ENCODE measurements around the gene IGSF21. TPM values are rescaled to one million over a fixed set of nuclear protein-coding genes. Genes with fewer than 3 reads are reported as not detected.

IGSF21 gene
- total and polyA plus RNA-seq, 4 donors, result 0.31 to 1.5 (median 0.88) TPM

DNA sequence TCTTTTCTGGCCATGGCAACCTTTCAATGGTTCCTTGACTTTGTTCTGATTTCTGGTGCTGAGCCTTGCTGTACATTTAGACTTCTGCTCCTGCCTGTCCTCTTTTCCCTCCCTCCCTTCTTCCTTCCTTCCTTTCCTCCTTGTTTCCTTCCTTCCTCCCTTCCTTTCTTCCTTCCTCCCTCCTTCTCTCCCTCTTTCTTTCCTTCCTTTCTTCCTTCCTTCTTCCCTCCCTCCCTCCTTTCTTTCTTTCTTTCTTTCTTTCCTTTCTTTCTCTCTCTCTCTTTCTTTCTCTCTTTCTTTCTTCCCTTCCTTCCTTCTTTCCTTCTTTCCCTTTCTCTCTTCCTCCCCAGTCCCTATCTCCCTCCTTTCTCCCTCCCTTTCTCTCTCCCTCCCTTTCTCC lies 10.4 kb upstream of the IGSF21 start:
- no peaks in the 10 kb centered on the region for H3K9me3 ChIP-seq (ENCODE audit: control insufficient read depth in 4 of 4, low read length in 3 of 4)
- TF ChIP-seq EGR1 (IDR thresholded peaks at IDR 0.05; ENCODE audit: low read depth in 2 of 2), result no peak
- TF ChIP-seq FOXA2 (IDR thresholded peaks at IDR 0.05), result no peak
- TF ChIP-seq, protein P1, sequence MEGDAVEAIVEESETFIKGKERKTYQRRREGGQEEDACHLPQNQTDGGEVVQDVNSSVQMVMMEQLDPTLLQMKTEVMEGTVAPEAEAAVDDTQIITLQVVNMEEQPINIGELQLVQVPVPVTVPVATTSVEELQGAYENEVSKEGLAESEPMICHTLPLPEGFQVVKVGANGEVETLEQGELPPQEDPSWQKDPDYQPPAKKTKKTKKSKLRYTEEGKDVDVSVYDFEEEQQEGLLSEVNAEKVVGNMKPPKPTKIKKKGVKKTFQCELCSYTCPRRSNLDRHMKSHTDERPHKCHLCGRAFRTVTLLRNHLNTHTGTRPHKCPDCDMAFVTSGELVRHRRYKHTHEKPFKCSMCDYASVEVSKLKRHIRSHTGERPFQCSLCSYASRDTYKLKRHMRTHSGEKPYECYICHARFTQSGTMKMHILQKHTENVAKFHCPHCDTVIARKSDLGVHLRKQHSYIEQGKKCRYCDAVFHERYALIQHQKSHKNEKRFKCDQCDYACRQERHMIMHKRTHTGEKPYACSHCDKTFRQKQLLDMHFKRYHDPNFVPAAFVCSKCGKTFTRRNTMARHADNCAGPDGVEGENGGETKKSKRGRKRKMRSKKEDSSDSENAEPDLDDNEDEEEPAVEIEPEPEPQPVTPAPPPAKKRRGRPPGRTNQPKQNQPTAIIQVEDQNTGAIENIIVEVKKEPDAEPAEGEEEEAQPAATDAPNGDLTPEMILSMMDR (IDR thresholded peaks at IDR 0.05; ENCODE audit: low read depth, low read length, missing input control), result no peak
- TF ChIP-seq JUND (IDR thresholded peaks at IDR 0.05), result no peak
- TF ChIP-seq, protein P2, sequence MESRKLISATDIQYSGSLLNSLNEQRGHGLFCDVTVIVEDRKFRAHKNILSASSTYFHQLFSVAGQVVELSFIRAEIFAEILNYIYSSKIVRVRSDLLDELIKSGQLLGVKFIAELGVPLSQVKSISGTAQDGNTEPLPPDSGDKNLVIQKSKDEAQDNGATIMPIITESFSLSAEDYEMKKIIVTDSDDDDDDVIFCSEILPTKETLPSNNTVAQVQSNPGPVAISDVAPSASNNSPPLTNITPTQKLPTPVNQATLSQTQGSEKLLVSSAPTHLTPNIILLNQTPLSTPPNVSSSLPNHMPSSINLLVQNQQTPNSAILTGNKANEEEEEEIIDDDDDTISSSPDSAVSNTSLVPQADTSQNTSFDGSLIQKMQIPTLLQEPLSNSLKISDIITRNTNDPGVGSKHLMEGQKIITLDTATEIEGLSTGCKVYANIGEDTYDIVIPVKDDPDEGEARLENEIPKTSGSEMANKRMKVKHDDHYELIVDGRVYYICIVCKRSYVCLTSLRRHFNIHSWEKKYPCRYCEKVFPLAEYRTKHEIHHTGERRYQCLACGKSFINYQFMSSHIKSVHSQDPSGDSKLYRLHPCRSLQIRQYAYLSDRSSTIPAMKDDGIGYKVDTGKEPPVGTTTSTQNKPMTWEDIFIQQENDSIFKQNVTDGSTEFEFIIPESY (IDR thresholded peaks at IDR 0.05), result no peak
- TF ChIP-seq FOXA1 (IDR thresholded peaks at IDR 0.05), result no peak
- TF ChIP-seq, protein P3, sequence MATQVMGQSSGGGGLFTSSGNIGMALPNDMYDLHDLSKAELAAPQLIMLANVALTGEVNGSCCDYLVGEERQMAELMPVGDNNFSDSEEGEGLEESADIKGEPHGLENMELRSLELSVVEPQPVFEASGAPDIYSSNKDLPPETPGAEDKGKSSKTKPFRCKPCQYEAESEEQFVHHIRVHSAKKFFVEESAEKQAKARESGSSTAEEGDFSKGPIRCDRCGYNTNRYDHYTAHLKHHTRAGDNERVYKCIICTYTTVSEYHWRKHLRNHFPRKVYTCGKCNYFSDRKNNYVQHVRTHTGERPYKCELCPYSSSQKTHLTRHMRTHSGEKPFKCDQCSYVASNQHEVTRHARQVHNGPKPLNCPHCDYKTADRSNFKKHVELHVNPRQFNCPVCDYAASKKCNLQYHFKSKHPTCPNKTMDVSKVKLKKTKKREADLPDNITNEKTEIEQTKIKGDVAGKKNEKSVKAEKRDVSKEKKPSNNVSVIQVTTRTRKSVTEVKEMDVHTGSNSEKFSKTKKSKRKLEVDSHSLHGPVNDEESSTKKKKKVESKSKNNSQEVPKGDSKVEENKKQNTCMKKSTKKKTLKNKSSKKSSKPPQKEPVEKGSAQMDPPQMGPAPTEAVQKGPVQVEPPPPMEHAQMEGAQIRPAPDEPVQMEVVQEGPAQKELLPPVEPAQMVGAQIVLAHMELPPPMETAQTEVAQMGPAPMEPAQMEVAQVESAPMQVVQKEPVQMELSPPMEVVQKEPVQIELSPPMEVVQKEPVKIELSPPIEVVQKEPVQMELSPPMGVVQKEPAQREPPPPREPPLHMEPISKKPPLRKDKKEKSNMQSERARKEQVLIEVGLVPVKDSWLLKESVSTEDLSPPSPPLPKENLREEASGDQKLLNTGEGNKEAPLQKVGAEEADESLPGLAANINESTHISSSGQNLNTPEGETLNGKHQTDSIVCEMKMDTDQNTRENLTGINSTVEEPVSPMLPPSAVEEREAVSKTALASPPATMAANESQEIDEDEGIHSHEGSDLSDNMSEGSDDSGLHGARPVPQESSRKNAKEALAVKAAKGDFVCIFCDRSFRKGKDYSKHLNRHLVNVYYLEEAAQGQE (IDR thresholded peaks at IDR 0.05), result no peak
- no peak for TF ChIP-seq RXRA (IDR thresholded peaks at IDR 0.05)
- TF ChIP-seq TAF1 (conservative IDR thresholded peaks at IDR 0.05), result no peak
- no peak overlapping the region for H3K9ac ChIP-seq (ENCODE audit: low read depth in 1 of 2, low read length in 2 of 2)
- no peaks in the 10 kb centered on the region for H3K4me1 ChIP-seq (ENCODE audit: control insufficient read depth in 4 of 4, insufficient read depth in 4 of 4, low read length in 3 of 4)
- no peaks in the 10 kb centered on the region for H3K36me3 ChIP-seq (ENCODE audit: control insufficient read depth in 4 of 4, insufficient read depth in 3 of 4, low read depth in 1 of 4, low read length in 3 of 4)
- DNase-seq (ENCODE audit: low spot score), result no peak
- peaks cover 0 to 3% (median 0%) of the 10 kb centered on the region in 4 donors for H3K27me3 ChIP-seq (ENCODE audit: control insufficient read depth in 4 of 4, insufficient read depth in 4 of 4, low read length in 3 of 4)
- H3K27ac ChIP-seq (ENCODE audit: low read depth in 1 of 2, low read length in 2 of 2), result no peak overlapping the region
- H3K4me3 ChIP-seq (ENCODE audit: low read depth in 1 of 3, low read length in 3 of 3), result no peak overlapping the region

DNA sequence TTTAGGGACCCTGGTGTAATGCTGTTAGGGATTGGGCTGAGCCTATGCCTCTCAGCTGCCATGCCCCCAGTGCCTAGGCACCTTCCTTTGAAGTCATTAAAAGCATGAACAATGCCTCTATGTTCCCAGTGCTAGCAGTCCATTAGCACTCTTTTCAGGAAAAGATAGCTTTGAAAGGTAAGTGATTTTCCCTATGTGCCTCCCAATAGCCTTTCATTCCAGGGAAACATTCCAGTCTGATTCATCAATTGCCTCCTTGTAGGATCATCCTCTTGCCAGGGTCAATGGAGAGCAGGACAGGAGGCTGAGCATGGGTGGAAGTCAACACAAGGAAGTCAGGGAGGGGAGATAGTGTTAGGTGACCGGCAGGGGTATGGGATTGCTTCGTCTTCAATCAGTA lies 8.6 kb upstream of the IGSF21 start:
- no peaks in the 10 kb centered on the region for H3K4me1 ChIP-seq (ENCODE audit: control insufficient read depth in 4 of 4, insufficient read depth in 4 of 4, low read length in 3 of 4)
- no peaks in the 10 kb centered on the region for H3K9me3 ChIP-seq (ENCODE audit: control insufficient read depth in 4 of 4, low read length in 3 of 4)
- no peak for DNase-seq (ENCODE audit: low spot score)
- H3K27me3 ChIP-seq (ENCODE audit: control insufficient read depth in 4 of 4, insufficient read depth in 4 of 4, low read length in 3 of 4), result no peaks in the 10 kb centered on the region
- no peak overlapping the region for H3K27ac ChIP-seq (ENCODE audit: low read depth in 1 of 2, low read length in 2 of 2)
- no peak overlapping the region for H3K9ac ChIP-seq (ENCODE audit: low read depth in 1 of 2, low read length in 2 of 2)
- H3K36me3 ChIP-seq (ENCODE audit: control insufficient read depth in 4 of 4, insufficient read depth in 3 of 4, low read depth in 1 of 4, low read length in 3 of 4), result no peaks in the 10 kb centered on the region
- H3K4me3 ChIP-seq (ENCODE audit: low read depth in 1 of 3, low read length in 3 of 3), result no peak overlapping the region
- 67% methylated on average over 2 of the region's 2 CpGs for WGBS
- TF ChIP-seq, protein P3 (IDR thresholded peaks at IDR 0.05), result no peak
- TF ChIP-seq YY1 (IDR thresholded peaks at IDR 0.05) (no peak), SP1 (IDR thresholded peaks at IDR 0.05) (no peak), HNF4A (conservative IDR thresholded peaks at IDR 0.05) (no peak), RAD21 (IDR thresholded peaks at IDR 0.05) (no peak), GABPA (IDR thresholded peaks at IDR 0.05 in 1 of 2, conservative IDR thresholded peaks at IDR 0.05 in 1 of 2) (no peak), HNF4G (IDR thresholded peaks at IDR 0.05) (no peak), EGR1 (IDR thresholded peaks at IDR 0.05; ENCODE audit: low read depth in 2 of 2) (no peak), RXRA (IDR thresholded peaks at IDR 0.05) (no peak), FOXA2 (IDR thresholded peaks at IDR 0.05) (no peak)
- TF ChIP-seq, protein P2 (IDR thresholded peaks at IDR 0.05), result no peak
- TF ChIP-seq, protein P4, sequence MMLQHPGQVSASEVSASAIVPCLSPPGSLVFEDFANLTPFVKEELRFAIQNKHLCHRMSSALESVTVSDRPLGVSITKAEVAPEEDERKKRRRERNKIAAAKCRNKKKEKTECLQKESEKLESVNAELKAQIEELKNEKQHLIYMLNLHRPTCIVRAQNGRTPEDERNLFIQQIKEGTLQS (IDR thresholded peaks at IDR 0.05), result no peak
- TF ChIP-seq, protein P5, sequence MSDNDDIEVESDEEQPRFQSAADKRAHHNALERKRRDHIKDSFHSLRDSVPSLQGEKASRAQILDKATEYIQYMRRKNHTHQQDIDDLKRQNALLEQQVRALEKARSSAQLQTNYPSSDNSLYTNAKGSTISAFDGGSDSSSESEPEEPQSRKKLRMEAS (IDR thresholded peaks at IDR 0.05), result no peak

Measured in liver (tissue), 9 donors.